ENCODE measurements around the gene STRIP1. TPM values are rescaled to one million over a fixed set of nuclear protein-coding genes. Genes with fewer than 3 reads are reported as not detected.

STRIP1 gene
- total and polyA plus RNA-seq, 2 donors (not counting 1 experiment from before 2014, with no cell fraction given) = 17.2 to 43.8 TPM

- no peak overlapping the region for H3K27ac ChIP-seq (ENCODE audit: insufficient read depth, low read length)
- no peaks in the 10 kb centered on the region for H4K20me1 ChIP-seq (ENCODE audit: control insufficient read depth, extremely low read depth, insufficient read depth, low read length)
- no peak overlapping the region for H3K4me3 ChIP-seq (replicated peaks in 1 of 4; ENCODE audit: control extremely low read depth in 1 of 4, insufficient read depth in 1 of 4, low read depth in 3 of 4, low read length in 4 of 4)
- no peak for DNase-seq (ENCODE audit: low read depth in 2 of 2)
- H3K4me2 ChIP-seq (ENCODE audit: extremely low read depth, insufficient read depth, low read length) = no peak overlapping the region
- H3K9ac ChIP-seq (ENCODE audit: insufficient read depth, low read length) = no peak overlapping the region
- no peak for TF ChIP-seq EZH2 (IDR thresholded peaks at IDR 0.05; ENCODE audit: low read length, missing control alignments)
- no peak for TF ChIP-seq CTCF (conservative IDR thresholded peaks at IDR 0.05 in 1 of 2, IDR thresholded peaks at IDR 0.05 in 1 of 2; ENCODE audit: low read depth in 1 of 2, low read length in 2 of 2)
- H3K36me3 ChIP-seq (ENCODE audit: control insufficient read depth, insufficient read depth, low read length) = peaks cover 1% of the 10 kb centered on the region
- no peak overlapping the region for H2AFZ ChIP-seq (ENCODE audit: low read length)
- H3K9me3 ChIP-seq (ENCODE audit: control insufficient read depth, insufficient read depth, low read depth, low read length) = no peaks in the 10 kb centered on the region
- no peaks in the 10 kb centered on the region for H3K27me3 ChIP-seq (ENCODE audit: control insufficient read depth, insufficient read depth, low read length)
- peaks cover 25% of the 10 kb centered on the region for H3K79me2 ChIP-seq (ENCODE audit: control insufficient read depth, insufficient read depth, low read length)
- H3K4me1 ChIP-seq (ENCODE audit: control insufficient read depth, extremely low read depth, insufficient read depth, low read length) = no peaks in the 10 kb centered on the region
Measured at GRCh38 chr1:109997204-109997866, 37.1 kb upstream of the STRIP1 start.

- DNase-seq (ENCODE audit: low read depth in 2 of 2) = no peak
- H3K27me3 ChIP-seq (ENCODE audit: control insufficient read depth, insufficient read depth, low read length) = no peaks in the 10 kb centered on the region
- no peak overlapping the region for H3K27ac ChIP-seq (ENCODE audit: insufficient read depth, low read length)
- no peak overlapping the region for H3K4me3 ChIP-seq (replicated peaks in 1 of 4; ENCODE audit: control extremely low read depth in 1 of 4, insufficient read depth in 1 of 4, low read depth in 3 of 4, low read length in 4 of 4)
- H3K4me2 ChIP-seq (ENCODE audit: extremely low read depth, insufficient read depth, low read length) = no peak overlapping the region
- H3K79me2 ChIP-seq (ENCODE audit: control insufficient read depth, insufficient read depth, low read length) = peaks cover 23% of the 10 kb centered on the region
- no peak overlapping the region for H3K9ac ChIP-seq (ENCODE audit: insufficient read depth, low read length)
- peaks cover 1% of the 10 kb centered on the region for H3K36me3 ChIP-seq (ENCODE audit: control insufficient read depth, insufficient read depth, low read length)
- peaks cover 1% of the 10 kb centered on the region for H3K4me1 ChIP-seq (ENCODE audit: control insufficient read depth, extremely low read depth, insufficient read depth, low read length)
- no peaks in the 10 kb centered on the region for H3K9me3 ChIP-seq (ENCODE audit: control insufficient read depth, insufficient read depth, low read depth, low read length)
- H2AFZ ChIP-seq (ENCODE audit: low read length) = no peak overlapping the region
- no peaks in the 10 kb centered on the region for H4K20me1 ChIP-seq (ENCODE audit: control insufficient read depth, extremely low read depth, insufficient read depth, low read length)
- TF ChIP-seq EZH2 (IDR thresholded peaks at IDR 0.05; ENCODE audit: low read length, missing control alignments) (no peak), CTCF (conservative IDR thresholded peaks at IDR 0.05 in 1 of 2, IDR thresholded peaks at IDR 0.05 in 1 of 2; ENCODE audit: low read depth in 1 of 2, low read length in 2 of 2) (no peak)
Measured at GRCh38 chr1:109997867-109998229, 36.6 kb upstream of the STRIP1 start.

DNA sequence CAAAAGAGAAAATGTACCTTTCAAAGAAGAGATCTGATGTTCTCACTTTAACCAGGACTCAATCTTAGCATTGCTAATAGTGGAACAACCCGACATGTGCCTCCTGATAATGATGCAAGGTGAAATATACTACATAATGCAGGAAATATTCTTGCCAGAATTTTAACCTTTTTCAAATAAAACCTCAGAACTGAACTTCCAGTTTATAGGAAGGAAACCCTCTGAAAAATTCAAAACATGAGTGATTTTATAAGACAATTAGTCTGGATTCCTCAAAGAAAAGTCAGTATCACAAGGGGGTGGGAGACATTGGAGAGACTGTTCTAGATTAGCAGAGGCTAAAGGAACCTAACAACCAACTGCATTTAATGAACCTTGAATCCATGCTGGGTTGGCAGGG lies 31.7 kb upstream of the STRIP1 start:
- H3K36me3 ChIP-seq (ENCODE audit: control insufficient read depth, insufficient read depth, low read length) = no peaks in the 10 kb centered on the region
- no peaks in the 10 kb centered on the region for H3K27me3 ChIP-seq (ENCODE audit: control insufficient read depth, insufficient read depth, low read length)
- no peaks in the 10 kb centered on the region for H4K20me1 ChIP-seq (ENCODE audit: control insufficient read depth, extremely low read depth, insufficient read depth, low read length)
- H3K4me1 ChIP-seq (ENCODE audit: control insufficient read depth, extremely low read depth, insufficient read depth, low read length) = peaks cover 22% of the 10 kb centered on the region
- DNase-seq (ENCODE audit: low read depth in 2 of 2) = no peak
- H3K9me3 ChIP-seq (ENCODE audit: control insufficient read depth, insufficient read depth, low read depth, low read length) = no peaks in the 10 kb centered on the region
- peaks cover 37% of the 10 kb centered on the region for H3K79me2 ChIP-seq (ENCODE audit: control insufficient read depth, insufficient read depth, low read length)
- H3K27ac ChIP-seq (ENCODE audit: insufficient read depth, low read length) = no peak overlapping the region
- no peak overlapping the region for H2AFZ ChIP-seq (ENCODE audit: low read length)
- TF ChIP-seq EZH2 (IDR thresholded peaks at IDR 0.05; ENCODE audit: low read length, missing control alignments) = no peak
- TF ChIP-seq CTCF (conservative IDR thresholded peaks at IDR 0.05 in 1 of 2, IDR thresholded peaks at IDR 0.05 in 1 of 2; ENCODE audit: low read depth in 1 of 2, low read length in 2 of 2) = no peak
- no peak overlapping the region for H3K4me3 ChIP-seq (replicated peaks in 1 of 4; ENCODE audit: control extremely low read depth in 1 of 4, insufficient read depth in 1 of 4, low read depth in 3 of 4, low read length in 4 of 4)
- H3K4me2 ChIP-seq (ENCODE audit: extremely low read depth, insufficient read depth, low read length) = no peak overlapping the region
- H3K9ac ChIP-seq (ENCODE audit: insufficient read depth, low read length) = no peak overlapping the region

Data from fibroblast of lung (primary cell).